ENCODE data around the gene SLC9A8.
"Not testable (repeated sequence)": the region's sequence is repeated elsewhere in the genome, so short reads cannot be mapped to it uniquely, and the experiment has no call there.

The SLC9A8 gene

GRCh38 chr20:49895474-49896093, 83.0 kb downstream of the SLC9A8 start:
- not testable (repeated sequence) for DNase-seq

GRCh38 chr20:49896204-49896603, 83.6 kb downstream of the SLC9A8 start:
- DNase-seq, result no peak

- no peak for DNase-seq
Observed at GRCh38 chr20:49899541-49900383, 87.1 kb downstream of the SLC9A8 start.

GRCh38 chr20:49901588-49901987, 89.0 kb downstream of the SLC9A8 start:
- DNase-seq, result no peak

GRCh38 chr20:49904440-49905214, 92.0 kb downstream of the SLC9A8 start:
- DNase-seq, result no peak

GRCh38 chr20:49905415-49906091, 92.9 kb downstream of the SLC9A8 start:
- DNase-seq, result no peak

GRCh38 chr20:49906101-49906604, 93.5 kb downstream of the SLC9A8 start:
- DNase-seq, result no peak

- DNase-seq, result no peak
Observed at GRCh38 chr20:49906615-49907154, 94.1 kb downstream of the SLC9A8 start.

GRCh38 chr20:49907405-49908257, 95.0 kb downstream of the SLC9A8 start:
- no peak for DNase-seq

GRCh38 chr20:49908258-49908565, 95.6 kb downstream of the SLC9A8 start:
- DNase-seq, result no peak

- no peak for DNase-seq
Observed at GRCh38 chr20:49909499-49910339, 97.1 kb downstream of the SLC9A8 start.

GRCh38 chr20:49910340-49910706, 97.7 kb downstream of the SLC9A8 start:
- DNase-seq, result no peak

GRCh38 chr20:49913399-49914047, 100.9 kb downstream of the SLC9A8 start:
- DNase-seq, result no peak

GRCh38 chr20:49914310-49915117, 101.9 kb downstream of the SLC9A8 start:
- DNase-seq, result no peak

GRCh38 chr20:49915118-49915379, 102.4 kb downstream of the SLC9A8 start:
- no peak for DNase-seq

GRCh38 chr20:49915380-49916145, 102.9 kb downstream of the SLC9A8 start, which contains the start of gene SPATA2:
Gene SPATA2, minus strand, starts transcription at chr20:49915529. Its CDS starts 7,039 bp downstream, at chr20:49908490.
- no peak for DNase-seq

- no peak for DNase-seq
Observed at GRCh38 chr20:49916146-49917002, 103.7 kb downstream of the SLC9A8 start.

GRCh38 chr20:49918446-49918845, 105.8 kb downstream of the SLC9A8 start:
- no peak for DNase-seq
